Measurements from ENCODE around the gene ANKRD53.
"Not testable (repeated sequence)": the region's sequence is repeated elsewhere in the genome, so short reads cannot be mapped to it uniquely, and the experiment has no call there.

- TF ChIP-seq POLR2AphosphoS5 (IDR thresholded peaks at IDR 0.05), result not testable (repeated sequence)
- TF ChIP-seq CTCF (IDR thresholded peaks at IDR 0.05), result peak in 1 of 2 donors; percentile 14
These were observed 45.3 kb downstream of the ANKRD53 start for GRCh38 chr2:71023553-71024243.
